ENCODE results near the gene PDCD1.
"Not testable (repeated sequence)": the region's sequence is repeated elsewhere in the genome, so short reads cannot be mapped to it uniquely, and the experiment has no call there.

The PDCD1 gene

GRCh38 chr2:241802421-241803318 is 56.0 kb downstream of the PDCD1 start:
- no peak overlapping the region for H3K27ac ChIP-seq (ENCODE audit: insufficient read depth in 1 of 2, low read depth in 1 of 2, low read length in 2 of 2, poor library complexity in 1 of 2, severe bottlenecking in 2 of 2)
- WGBS (ENCODE audit: insufficient coverage): 65% methylated on average over 19 of the region's 32 CpGs
- no peaks in the 10 kb centered on the region for H3K9me3 ChIP-seq (ENCODE audit: control extremely low read depth in 1 of 5, control insufficient read depth in 4 of 5, insufficient read depth in 2 of 5, low read depth in 1 of 5, low read length in 4 of 5)
- H3K27me3 ChIP-seq (replicated peaks in 2 of 5; ENCODE audit: control insufficient read depth in 4 of 5, insufficient read depth in 5 of 5, low read length in 4 of 5): peaks cover 0 to 25% (median 9%) of the 10 kb centered on the region in 5 experiments
- CTCF ChIA-PET: interaction anchor here (1.4 kb wide), 1 partner anchor 76 kb away, joined by 3 read pairs; no protein-coding TSS in a partner anchor
- H3K4me1 ChIP-seq (ENCODE audit: control extremely low read depth in 1 of 4, control insufficient read depth in 4 of 4, insufficient read depth in 4 of 4, low read length in 3 of 4): peaks cover 0 to 29% (median 21%) of the 10 kb centered on the region in 4 experiments
- peak overlapping the region in 2 of 7 experiments; percentile 67 to 73 for H3K4me3 ChIP-seq (ENCODE audit: control insufficient read depth in 1 of 7, extremely low read depth in 1 of 7, insufficient read depth in 4 of 7, low read depth in 2 of 7, low read length in 6 of 7)
- no peaks in the 10 kb centered on the region for H3K36me3 ChIP-seq (ENCODE audit: control insufficient read depth in 4 of 4, insufficient read depth in 4 of 4, low read length in 3 of 4)
- DNase-seq: no peak
- POLR2A ChIA-PET: no interaction called here

GRCh38 chr2:241801611-241802420 is 56.9 kb downstream of the PDCD1 start:
- Histone ChIP-seq H3K27me3 (replicated peaks in 2 of 5; ENCODE audit: control insufficient read depth in 4 of 5, insufficient read depth in 5 of 5, low read length in 4 of 5) (peaks cover 0 to 25% (median 9%) of the 10 kb centered on the region in 5 experiments), H3K4me3 (ENCODE audit: control insufficient read depth in 1 of 7, extremely low read depth in 1 of 7, insufficient read depth in 4 of 7, low read depth in 2 of 7, low read length in 6 of 7) (no peak overlapping the region), H3K9me3 (ENCODE audit: control extremely low read depth in 1 of 5, control insufficient read depth in 4 of 5, insufficient read depth in 2 of 5, low read depth in 1 of 5, low read length in 4 of 5) (no peaks in the 10 kb centered on the region), H3K27ac (ENCODE audit: insufficient read depth in 1 of 2, low read depth in 1 of 2, low read length in 2 of 2, poor library complexity in 1 of 2, severe bottlenecking in 2 of 2) (no peak overlapping the region), H3K4me1 (ENCODE audit: control extremely low read depth in 1 of 4, control insufficient read depth in 4 of 4, insufficient read depth in 4 of 4, low read length in 3 of 4) (peaks cover 0 to 29% (median 21%) of the 10 kb centered on the region in 4 experiments), H3K36me3 (ENCODE audit: control insufficient read depth in 4 of 4, insufficient read depth in 4 of 4, low read length in 3 of 4) (no peaks in the 10 kb centered on the region)
- 92% methylated on average over 36 of the region's 44 CpGs for WGBS (ENCODE audit: insufficient coverage)
- ChIA-PET POLR2A (no interaction called here), CTCF (no interaction called here)
- no peak for DNase-seq

DNA sequence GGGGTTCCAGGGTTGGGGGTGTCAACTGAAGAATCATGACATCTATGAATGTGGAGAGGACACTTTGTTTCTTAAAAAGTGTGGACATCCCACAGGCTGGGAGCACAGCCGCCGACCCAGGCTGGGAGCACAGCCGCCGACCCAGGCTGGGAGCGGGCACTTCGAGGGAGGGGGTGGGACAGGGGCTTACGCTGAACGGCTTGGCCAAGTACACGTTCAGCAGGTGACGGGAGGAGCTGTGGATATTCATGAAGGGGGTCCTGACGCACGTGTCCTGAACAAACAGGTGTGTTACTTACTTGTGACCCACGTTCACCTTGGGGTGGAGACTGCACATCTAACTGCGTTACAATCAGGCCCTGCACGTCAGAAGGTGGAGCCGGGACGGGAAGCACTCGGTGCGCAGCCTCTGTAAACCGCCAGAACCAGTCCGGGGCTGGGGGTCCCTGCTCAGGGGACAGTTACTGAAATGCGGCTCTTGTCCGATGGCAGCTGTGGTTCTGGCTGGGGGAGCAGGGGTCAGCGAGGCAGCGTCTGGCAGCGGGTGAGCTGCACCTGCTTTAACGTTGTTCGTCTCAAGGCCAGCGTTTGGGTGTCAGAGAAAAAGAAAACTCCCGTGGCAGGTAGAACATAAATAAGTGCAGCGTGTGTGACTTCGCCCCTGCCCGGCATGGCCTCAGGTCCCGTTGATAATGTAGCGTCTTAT is 58.3 kb downstream of the PDCD1 start:
- H3K4me3 ChIP-seq (ENCODE audit: control insufficient read depth in 1 of 7, extremely low read depth in 1 of 7, insufficient read depth in 4 of 7, low read depth in 2 of 7, low read length in 6 of 7); H3K36me3 ChIP-seq (ENCODE audit: control insufficient read depth in 4 of 4, insufficient read depth in 4 of 4, low read length in 3 of 4); DNase-seq; H3K27ac ChIP-seq (ENCODE audit: insufficient read depth in 1 of 2, low read depth in 1 of 2, low read length in 2 of 2, poor library complexity in 1 of 2, severe bottlenecking in 2 of 2); POLR2A ChIA-PET; H3K9me3 ChIP-seq (ENCODE audit: control extremely low read depth in 1 of 5, control insufficient read depth in 4 of 5, insufficient read depth in 2 of 5, low read depth in 1 of 5, low read length in 4 of 5); CTCF ChIA-PET: not testable (repeated sequence)
- Histone ChIP-seq H3K27me3 (replicated peaks in 2 of 5; ENCODE audit: control insufficient read depth in 4 of 5, insufficient read depth in 5 of 5, low read length in 4 of 5) (peaks cover 0 to 25% (median 9%) of the 10 kb centered on the region in 5 experiments), H3K4me1 (ENCODE audit: control extremely low read depth in 1 of 4, control insufficient read depth in 4 of 4, insufficient read depth in 4 of 4, low read length in 3 of 4) (peaks cover 0 to 29% (median 21%) of the 10 kb centered on the region in 4 experiments)
- 95% methylated on average over 29 of the region's 35 CpGs for WGBS (ENCODE audit: insufficient coverage)

All from common myeloid progenitor, CD34-positive (primary cell).